Panc1 (cell line): ENCODE results near the gene LGALSL.

ENCODE experiments used
- CTCF ChIP-seq: fragments of 450-650 bp; IDR thresholded peaks from 2 replicates; pipeline ENCODE4 v1.5.1; 2017; ENCODE audit warnings: mild to moderate bottlenecking
- POLR2AphosphoS5 ChIP-seq: IDR thresholded peaks from 2 replicates; pipeline ENCODE4 v1.6.1; 2012; ENCODE audit warnings: mild to moderate bottlenecking, low read depth, low read length, moderate library complexity
- SIN3A ChIP-seq: IDR thresholded peaks from 2 replicates; pipeline ENCODE4 v1.6.1; 2012; ENCODE audit warnings: low read depth, mild to moderate bottlenecking, low read length, moderate library complexity, borderline replicate concordance; ENCODE audit not compliant: insufficient read depth

- TF ChIP-seq CTCF (no peak), POLR2AphosphoS5 (no peak), SIN3A (no peak)
Observed at GRCh38 chr2:64485331-64485730, 31.4 kb downstream of the LGALSL start.
